GM18868 (cell line): ENCODE data around the gene ADAM12.

ENCODE experiments used
- ATAC-seq: cut with Tn5 transposase; IDR thresholded peaks from one replicate; pipeline ENCODE4 v1.9.1; 2021; ENCODE audit warnings: mild to moderate bottlenecking, moderate library complexity; ENCODE audit not compliant: unreplicated experiment

Gene ADAM12

GRCh38 chr10:126041804-126042231 lies 346.5 kb downstream of the ADAM12 start:
- peak; percentile 96 for ATAC-seq

DNA sequence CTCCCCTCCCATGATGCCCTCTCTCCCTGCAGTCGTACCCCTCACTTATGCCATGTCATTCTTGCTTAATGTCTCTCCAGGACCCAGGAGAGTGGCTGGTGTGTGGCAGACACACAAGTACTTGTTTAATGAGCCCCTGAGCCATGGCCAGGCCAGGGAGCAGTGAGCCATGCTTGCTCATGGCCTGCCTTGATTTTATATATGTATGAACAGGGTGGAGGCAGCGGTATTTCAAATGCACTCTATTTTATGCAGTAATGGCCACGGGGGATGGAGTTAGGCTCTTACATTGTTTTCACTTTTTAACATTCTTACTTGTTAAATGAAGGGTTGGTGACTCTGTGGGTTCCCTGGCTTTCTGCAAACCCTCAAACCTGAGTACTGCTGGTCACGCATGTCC lies 347.2 kb downstream of the ADAM12 start:
- no peak for ATAC-seq

GRCh38 chr10:126037946-126038345 lies 350.3 kb downstream of the ADAM12 start:
- no peak for ATAC-seq

- ATAC-seq = peak; percentile 51
Measured at GRCh38 chr10:126036515-126036914, 351.8 kb downstream of the ADAM12 start.

GRCh38 chr10:126034586-126034985 lies 353.7 kb downstream of the ADAM12 start:
- no peak for ATAC-seq

DNA sequence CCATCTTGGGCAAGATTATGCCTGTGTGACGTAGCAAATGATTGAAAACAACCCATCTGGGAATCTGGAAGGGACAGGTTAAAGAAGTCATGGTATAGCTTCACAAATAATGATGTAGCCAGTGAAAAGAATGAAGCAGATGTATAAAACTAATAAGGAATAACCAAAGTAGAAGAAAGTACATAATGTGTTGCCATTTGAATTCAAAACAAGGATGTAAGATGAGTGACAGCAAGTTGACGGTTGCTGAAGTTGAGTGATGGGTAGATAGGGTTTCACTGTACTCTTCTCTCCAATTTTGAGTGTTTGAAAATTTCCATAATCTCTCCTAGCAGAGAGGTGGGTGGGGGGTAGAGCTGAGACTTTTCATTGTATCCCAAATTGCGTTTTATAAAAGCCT lies 358.3 kb downstream of the ADAM12 start:
- no peak for ATAC-seq

GRCh38 chr10:126027692-126028091 lies 360.6 kb downstream of the ADAM12 start:
- no peak for ATAC-seq

DNA sequence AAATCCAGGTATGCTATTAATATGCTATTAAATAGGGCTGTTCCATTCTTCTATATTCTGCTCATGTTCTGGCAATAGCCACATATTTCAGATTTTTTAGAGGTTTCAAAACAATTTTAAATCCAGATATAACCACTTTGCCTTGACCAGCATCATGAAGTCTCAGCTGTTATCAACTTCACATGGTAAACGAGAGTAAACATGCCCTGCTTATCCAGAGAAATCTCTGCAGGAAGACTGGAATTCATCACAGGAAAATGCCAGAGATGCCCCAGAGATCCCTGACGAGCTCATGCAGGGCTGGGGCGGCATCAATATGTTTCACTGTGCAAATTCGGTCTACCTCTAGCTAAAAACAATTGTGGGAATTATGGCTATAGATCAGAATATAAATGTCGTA lies 365.4 kb downstream of the ADAM12 start:
- ATAC-seq = no peak

GRCh38 chr10:126021833-126022500 lies 366.3 kb downstream of the ADAM12 start:
- no peak for ATAC-seq

DNA sequence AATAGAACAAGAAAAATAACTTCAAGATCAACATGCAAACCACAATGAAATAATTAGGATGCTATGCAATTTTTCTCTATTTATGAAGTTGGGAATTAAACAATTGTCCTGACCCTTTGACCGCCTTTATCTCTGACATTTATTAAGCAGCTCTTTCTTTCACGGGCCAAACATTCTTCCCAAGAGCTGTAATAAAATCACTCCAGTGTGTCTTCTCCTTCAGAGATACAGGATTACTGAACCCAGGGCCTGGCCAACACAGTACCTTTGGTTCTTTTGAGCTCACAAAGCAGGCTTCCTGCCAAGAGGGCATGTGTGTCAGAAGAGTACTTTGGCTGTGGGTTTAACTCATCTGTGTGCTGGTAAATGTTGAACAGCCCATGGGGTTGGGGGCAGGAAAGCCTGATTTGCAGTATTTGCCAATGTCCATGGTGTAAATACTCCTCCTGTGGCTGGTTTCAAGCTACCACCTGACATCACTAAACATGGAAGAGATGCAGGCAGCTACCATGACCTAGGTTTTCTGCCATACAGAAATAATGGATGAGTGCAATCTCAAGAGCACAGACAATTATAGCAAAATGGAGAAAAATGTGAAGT lies 370.2 kb downstream of the ADAM12 start:
- no peak for ATAC-seq

GRCh38 chr10:126016882-126017281 lies 371.4 kb downstream of the ADAM12 start:
- ATAC-seq = no peak

GRCh38 chr10:126016156-126016805 lies 372.0 kb downstream of the ADAM12 start:
- ATAC-seq = no peak

- no peak for ATAC-seq
Measured at GRCh38 chr10:126015413-126015812, 372.9 kb downstream of the ADAM12 start.

GRCh38 chr10:126014309-126014708 lies 374.0 kb downstream of the ADAM12 start:
- no peak for ATAC-seq

DNA sequence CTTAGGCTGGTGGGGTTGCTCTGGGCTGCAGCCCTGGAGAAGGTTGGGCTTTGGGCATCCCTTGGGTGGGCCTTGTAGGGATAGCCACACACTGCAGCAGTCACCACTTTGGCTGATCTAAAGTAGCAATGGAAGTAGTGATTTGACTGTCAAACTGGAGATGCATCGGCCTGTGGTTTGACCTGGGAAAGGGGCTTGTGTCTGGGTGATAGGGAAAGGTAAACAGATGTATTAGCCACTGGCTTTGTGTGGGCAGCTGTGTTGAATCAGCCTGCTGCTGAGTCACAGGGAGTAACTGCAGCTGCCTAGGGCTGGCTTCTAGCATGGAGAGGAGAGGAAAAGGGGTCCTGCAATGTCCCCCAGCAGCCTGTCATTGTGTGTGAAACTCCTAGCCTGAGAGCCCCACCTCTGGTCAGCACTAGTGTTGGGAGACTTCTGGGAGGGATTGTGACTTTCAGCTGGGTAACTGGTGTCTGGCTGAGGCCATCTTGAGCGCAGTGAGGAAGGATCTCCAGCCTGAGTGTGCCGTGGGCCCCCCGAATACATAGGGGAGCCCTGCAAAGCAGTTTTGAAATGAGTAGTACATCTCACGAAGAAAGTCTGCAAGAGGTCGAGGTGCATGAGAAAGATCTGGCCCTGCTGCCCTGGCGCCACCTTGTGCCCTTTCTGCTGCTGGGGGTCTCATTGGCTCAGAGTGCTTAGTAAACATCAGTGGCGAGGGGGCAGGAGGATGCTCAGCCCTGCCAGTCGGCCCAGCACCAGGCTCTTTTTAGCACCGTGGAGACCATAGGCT lies 374.6 kb downstream of the ADAM12 start:
- peak; percentile 81 for ATAC-seq

DNA sequence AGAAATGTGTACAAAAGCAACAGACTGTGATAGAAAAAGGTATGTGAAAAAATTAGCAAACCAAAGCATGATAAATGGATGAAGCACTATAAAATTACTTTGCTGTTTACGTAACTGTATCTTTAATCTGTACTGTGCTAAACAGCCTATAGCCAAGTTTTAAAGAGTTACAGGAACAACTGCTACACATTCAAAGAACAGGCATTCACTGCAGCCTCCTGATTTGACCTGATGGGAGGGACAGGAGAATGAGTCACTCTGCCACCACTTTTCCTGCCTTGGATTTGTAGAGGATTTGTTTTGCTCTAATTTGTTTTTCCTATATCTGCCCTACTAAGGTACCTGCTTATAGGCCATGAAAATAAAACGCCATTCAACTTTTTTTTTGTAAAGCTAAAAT lies 375.8 kb downstream of the ADAM12 start:
- no peak for ATAC-seq

DNA sequence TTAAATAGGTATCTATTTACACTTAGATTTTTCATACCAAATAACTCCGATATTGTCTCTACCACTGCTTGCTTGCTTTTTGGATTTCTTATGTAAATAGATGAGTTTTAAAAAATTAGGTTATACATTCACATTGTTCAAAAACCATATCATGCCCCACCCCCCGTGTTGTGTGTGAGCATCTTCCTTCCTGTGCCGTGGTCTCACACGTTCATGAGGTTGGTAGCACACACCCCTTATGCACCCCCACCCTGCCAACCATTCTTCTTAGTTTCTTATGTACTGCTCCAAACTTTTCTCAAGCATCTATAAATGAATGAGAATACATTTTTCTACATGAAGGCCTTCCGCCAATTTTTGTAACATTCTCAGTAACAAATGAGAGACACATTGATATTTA lies 376.3 kb downstream of the ADAM12 start:
- ATAC-seq = no peak

- ATAC-seq = no peak
Measured at GRCh38 chr10:126009650-126010049, 378.6 kb downstream of the ADAM12 start.

DNA sequence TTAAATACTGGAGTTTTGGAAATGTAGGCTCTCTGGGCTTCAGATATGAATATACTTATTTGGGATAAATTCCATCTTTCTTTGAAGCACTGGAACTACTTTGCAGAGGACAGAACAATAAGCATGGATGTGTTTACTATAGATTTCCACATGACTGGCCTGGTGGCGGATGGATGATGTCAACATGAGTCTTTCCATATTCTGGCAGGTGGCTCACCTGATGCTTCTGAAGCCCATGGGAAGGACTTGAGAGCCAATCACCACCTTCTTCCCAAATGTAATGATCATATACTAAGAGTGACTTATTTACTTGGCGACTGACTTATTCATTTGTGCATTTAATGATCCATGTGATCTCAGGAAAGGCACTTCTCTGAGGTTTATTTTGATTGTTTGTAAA lies 381.4 kb downstream of the ADAM12 start:
- ATAC-seq = no peak

DNA sequence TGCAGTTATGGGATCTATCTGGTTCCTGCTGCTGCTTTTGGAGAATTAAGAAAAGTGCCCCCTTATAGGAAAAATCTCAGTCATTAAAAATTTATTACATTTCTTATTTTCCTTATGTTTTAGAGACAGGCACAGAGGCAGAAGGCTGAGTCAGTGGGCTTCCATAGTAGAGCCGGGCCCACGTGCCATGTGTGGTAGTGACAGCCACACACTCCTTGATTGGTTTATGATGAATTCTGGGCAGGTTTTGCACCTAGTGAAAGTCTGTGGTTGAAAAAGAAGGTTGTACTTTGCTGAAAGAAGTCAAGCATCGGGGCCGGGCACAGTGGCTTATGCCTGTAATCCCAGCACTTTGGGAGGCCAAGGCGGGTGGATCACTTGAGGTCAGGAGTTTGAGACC lies 382.0 kb downstream of the ADAM12 start:
- ATAC-seq = no peak

DNA sequence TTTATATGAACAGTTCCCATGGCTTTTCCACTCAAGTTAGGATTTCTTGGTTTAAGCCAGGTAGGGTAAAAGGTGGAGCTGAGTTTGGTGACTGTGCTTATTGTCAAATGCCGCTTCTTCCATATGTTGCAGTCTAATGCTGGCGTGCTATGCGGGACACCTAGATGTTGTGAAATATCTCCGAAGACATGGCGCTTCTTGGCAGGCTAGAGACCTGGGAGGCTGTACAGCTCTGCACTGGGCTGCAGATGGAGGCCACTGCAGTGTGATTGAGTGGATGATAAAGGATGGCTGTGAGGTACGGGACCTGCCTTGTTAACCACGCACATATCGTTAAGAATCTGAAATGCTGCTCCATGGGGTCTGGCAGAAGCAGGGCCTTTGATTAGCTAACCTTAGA lies 383.5 kb downstream of the ADAM12 start:
- ATAC-seq = no peak

- no peak for ATAC-seq
Measured at GRCh38 chr10:126001576-126001975, 386.7 kb downstream of the ADAM12 start.
